HepG2 (cell line): ENCODE measurements around the gene STAT5A. TPM values are rescaled to one million over a fixed set of nuclear protein-coding genes. Genes with fewer than 3 reads are reported as not detected.

Experiments
- AHR ChIP-seq: IDR thresholded peaks from 2 replicates; pipeline ENCODE4 v1.6.1; 2018; ENCODE audit warnings: missing genetic modification reagents, missing compliant biosample characterization
- ASH2L ChIP-seq: fragments of 300-600, 200-600 bp; sonication (generic); IDR thresholded peaks from 2 replicates; pipeline ENCODE4 v1.7.0; 2017; ENCODE audit warnings: low read depth, mild to moderate bottlenecking, moderate library complexity, mixed read lengths, low read length; ENCODE audit not compliant: insufficient read length
- ATF4 ChIP-seq, 2 experiments: fragments of 450-650 bp in 1 of 2; sonication (generic) in 1 of 2; formaldehyde crosslinking; IDR thresholded peaks; 2 replicates each; pipeline versions ENCODE4 v1.5.0 to v1.8.0; 2020 to 2022; ENCODE audit warnings: mild to moderate bottlenecking in 1 of 2, missing genetic modification reagents in 1 of 2
- HNF4G ChIP-seq, 2 experiments: sonication (generic) in 1 of 2; formaldehyde crosslinking in 1 of 2; IDR thresholded peaks; 2 replicates each; pipeline versions ENCODE4 v1.4.0 to v1.6.1; 2011 to 2020; ENCODE audit warnings: borderline replicate concordance in 2 of 2, low read depth in 2 of 2, mild to moderate bottlenecking in 2 of 2, low read length in 1 of 2, missing genetic modification reagents in 1 of 2, moderate library complexity in 1 of 2
- PATZ1 ChIP-seq: sonication (generic); formaldehyde crosslinking; IDR thresholded peaks from 2 replicates; pipeline ENCODE4 v1.4.0; 2020; ENCODE audit warnings: missing genetic modification reagents
- RFXAP ChIP-seq: sonication (generic); formaldehyde crosslinking; IDR thresholded peaks from 2 replicates; pipeline ENCODE4 v1.4.0; 2020; ENCODE audit warnings: missing genetic modification reagents, borderline replicate concordance
- ZNF142 ChIP-seq: sonication (generic); formaldehyde crosslinking; IDR thresholded peaks from 2 replicates; pipeline ENCODE4 v1.4.0; 2020; ENCODE audit warnings: missing genetic modification reagents
- ZNF326 ChIP-seq: sonication (generic); formaldehyde crosslinking; IDR thresholded peaks from 2 replicates; pipeline ENCODE4 v1.4.0; 2020; ENCODE audit warnings: missing genetic modification reagents, borderline replicate concordance
- ZNF800 ChIP-seq: sonication (generic); formaldehyde crosslinking; IDR thresholded peaks from 2 replicates; pipeline ENCODE4 v1.4.0; 2020; ENCODE audit warnings: missing genetic modification reagents
- polyA plus RNA-seq, 8 experiments: library from polyadenylated mRNA; depleted of rRNA in 3 of 8; stranded (reverse) in 7 of 8; unstranded in 1 of 8; fragments of >200 nt; fragmentation: Illumina TruSeq in 4 of 8; extraction: Trizol in 4 of 8; gene quantifications; 2 replicates each; pipeline versions ENCODE4 v1.2.1 to v1.2.3, GENCODE V29; 2011 to 2016; ENCODE audit warnings: low read depth in 4 of 8, missing spikeins in 1 of 8, mixed read lengths in 1 of 8; ENCODE audit not compliant: insufficient read depth in 1 of 8
- total RNA-seq, 5 experiments: library from RNA; depleted of rRNA; stranded (reverse); fragments of >200 nt; fragmentation: Illumina TruSeq; extraction: Trizol; gene quantifications; 2 replicates each; pipeline ENCODE4 v1.2.3, GENCODE V29; 2016; ENCODE audit warnings: low read depth in 1 of 5
- TF ChIP-seq, protein P1 (sequence below): sonication (generic); formaldehyde crosslinking; IDR thresholded peaks from 2 replicates; pipeline ENCODE4 v1.4.0; 2020; ENCODE audit warnings: missing genetic modification reagents, borderline replicate concordance

Gene STAT5A
- total and polyA plus RNA-seq, 2 of the 13 experiments (the other 11 are each of a cell fraction or from before 2014, with no cell fraction given), result 1.4 to 4.1 TPM

GRCh38 chr17:42287977-42288802 lies at the start of gene STAT5A (continued):
- TF ChIP-seq AHR (CRISPR knock-in tag), result no peak
- TF ChIP-seq ZNF326 (CRISPR knock-in tag), result no peak
- 0 out of 2 replicates have a peak, but pooled peaks have one; percentile 7 for TF ChIP-seq PATZ1 (CRISPR knock-in tag)
- peak; percentile 23; the same call in 1 of the 2 replicates for TF ChIP-seq HNF4G (IDR thresholded peaks at IDR 0.05; ENCODE audit: borderline replicate concordance, low read depth, low read length)
- no peak for TF ChIP-seq HNF4G (CRISPR knock-in tag; IDR thresholded peaks at IDR 0.05; ENCODE audit: borderline replicate concordance, low read depth)
- 0 out of 4 replicates have a peak, but pooled peaks of 1 of the 2 experiments have one; percentile 30 for TF ChIP-seq ATF4 (CRISPR knock-in tag; IDR thresholded peaks at IDR 0.05)
- TF ChIP-seq ZNF800, result peak; percentile 79; the same call in 1 of the 2 replicates
- peak; percentile 61 for TF ChIP-seq ASH2L
- TF ChIP-seq ZNF142 (CRISPR knock-in tag), result peak; percentile 72; the same call in 1 of the 2 replicates
- TF ChIP-seq RFXAP (CRISPR knock-in tag), result 0 out of 2 replicates have a peak, but pooled peaks have one; percentile 19
- TF ChIP-seq, protein P1, sequence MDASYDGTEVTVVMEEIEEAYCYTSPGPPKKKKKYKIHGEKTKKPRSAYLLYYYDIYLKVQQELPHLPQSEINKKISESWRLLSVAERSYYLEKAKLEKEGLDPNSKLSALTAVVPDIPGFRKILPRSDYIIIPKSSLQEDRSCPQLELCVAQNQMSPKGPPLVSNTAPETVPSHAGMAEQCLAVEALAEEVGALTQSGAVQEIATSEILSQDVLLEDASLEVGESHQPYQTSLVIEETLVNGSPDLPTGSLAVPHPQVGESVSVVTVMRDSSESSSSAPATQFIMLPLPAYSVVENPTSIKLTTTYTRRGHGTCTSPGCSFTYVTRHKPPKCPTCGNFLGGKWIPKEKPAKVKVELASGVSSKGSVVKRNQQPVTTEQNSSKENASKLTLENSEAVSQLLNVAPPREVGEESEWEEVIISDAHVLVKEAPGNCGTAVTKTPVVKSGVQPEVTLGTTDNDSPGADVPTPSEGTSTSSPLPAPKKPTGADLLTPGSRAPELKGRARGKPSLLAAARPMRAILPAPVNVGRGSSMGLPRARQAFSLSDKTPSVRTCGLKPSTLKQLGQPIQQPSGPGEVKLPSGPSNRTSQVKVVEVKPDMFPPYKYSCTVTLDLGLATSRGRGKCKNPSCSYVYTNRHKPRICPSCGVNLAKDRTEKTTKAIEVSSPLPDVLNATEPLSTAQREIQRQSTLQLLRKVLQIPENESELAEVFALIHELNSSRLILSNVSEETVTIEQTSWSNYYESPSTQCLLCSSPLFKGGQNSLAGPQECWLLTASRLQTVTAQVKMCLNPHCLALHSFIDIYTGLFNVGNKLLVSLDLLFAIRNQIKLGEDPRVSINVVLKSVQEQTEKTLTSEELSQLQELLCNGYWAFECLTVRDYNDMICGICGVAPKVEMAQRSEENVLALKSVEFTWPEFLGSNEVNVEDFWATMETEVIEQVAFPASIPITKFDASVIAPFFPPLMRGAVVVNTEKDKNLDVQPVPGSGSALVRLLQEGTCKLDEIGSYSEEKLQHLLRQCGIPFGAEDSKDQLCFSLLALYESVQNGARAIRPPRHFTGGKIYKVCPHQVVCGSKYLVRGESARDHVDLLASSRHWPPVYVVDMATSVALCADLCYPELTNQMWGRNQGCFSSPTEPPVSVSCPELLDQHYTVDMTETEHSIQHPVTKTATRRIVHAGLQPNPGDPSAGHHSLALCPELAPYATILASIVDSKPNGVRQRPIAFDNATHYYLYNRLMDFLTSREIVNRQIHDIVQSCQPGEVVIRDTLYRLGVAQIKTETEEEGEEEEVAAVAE, result no peak
